Stomach (tissue), 9 donors: Measurements from ENCODE around the gene KCNK15. TPM values are rescaled to one million over a fixed set of nuclear protein-coding genes. Genes with fewer than 3 reads are reported as not detected.

ENCODE experiments used
- DNase-seq, 2 donors: peaks; one replicate each; pipeline versions ENCODE4 v3.0.0 to v3.0.0-alpha.2; 2013 to 2019
- H3K27ac ChIP-seq, 5 donors: fragments of 200-600 bp in 4 of 5; sonication (generic) in 4 of 5; one replicate each; pipeline ENCODE4 v1.5.1; 2013 to 2019; ENCODE audit warnings: mild to moderate bottlenecking in 1 of 5, moderate library complexity in 1 of 5
- H3K27me3 ChIP-seq, 3 donors: fragments of 200-600 bp; sonication (generic); one replicate each; pipeline ENCODE4 v1.5.1; 2017 to 2019; ENCODE audit warnings: mixed run types in 1 of 3
- H3K36me3 ChIP-seq, 4 donors: fragments of 200-600 bp; sonication (generic); 1 replicate in 3 of 4; 2 replicates in 1 of 4; pipeline ENCODE4 v1.5.1; 2016 to 2019
- H3K4me1 ChIP-seq, 4 donors: fragments of 200-600 bp; sonication (generic); one replicate each; pipeline ENCODE4 v1.5.1; 2016 to 2019
- H3K4me3 ChIP-seq, 4 donors: fragments of 200-600 bp; sonication (generic) in 3 of 4; one replicate each; pipeline ENCODE4 v1.5.1; 2016 to 2019; ENCODE audit warnings: mild to moderate bottlenecking in 1 of 4
- H3K9me3 ChIP-seq, 4 donors: fragments of 200-600 bp; sonication (generic); one replicate each; pipeline ENCODE4 v1.5.1; 2016 to 2019
- EP300 ChIP-seq: sonication (generic); formaldehyde crosslinking; IDR thresholded peaks from one replicate; pipeline ENCODE4 v1.6.1; 2017; ENCODE audit warnings: antibody characterized with exemption
- POLR2A ChIP-seq, 4 donors: fragments of 450-650 bp; IDR thresholded peaks; one replicate each; pipeline ENCODE4 v1.6.1; 2016; ENCODE audit warnings: antibody characterized with exemption in 4 of 4, control low read depth in 2 of 4, mild to moderate bottlenecking in 1 of 4, moderate library complexity in 1 of 4
- POLR2AphosphoS5 ChIP-seq, 3 donors: sonication (generic); formaldehyde crosslinking; IDR thresholded peaks; one replicate each; pipeline ENCODE4 v1.6.1; 2016; ENCODE audit warnings: antibody characterized with exemption in 3 of 3
- WGBS, 5 donors: extraction: QIAGEN DNeasy Blood & Tissue Kit in 3 of 5; methylation state at CpG; one replicate each; pipeline versions ENCODE4 v1.1.5 to v1.1.7; 2013 to 2018; 5-methylcytosine and 5-hydroxymethylcytosine counted together
- intact Hi-C: fragments of 100-400 bp; cut with DNase I; formaldehyde crosslinking; loops from one replicate; pipeline ENCODE4 v1.15.1; 2023; ENCODE audit warnings: low total_unique reads
- polyA plus RNA-seq, 3 donors: library from polyadenylated mRNA; stranded (reverse); fragments of 200-250 nt; gene quantifications; one replicate each; pipeline ENCODE4 v1.2.3, GENCODE V29; 2013
- total RNA-seq, 5 donors: library from RNA; depleted of rRNA; stranded (reverse); fragments of >200 nt; gene quantifications; one replicate each; pipeline versions ENCODE4 v1.1.0 to v1.2.3, GENCODE V29; 2014 to 2016
- TF ChIP-seq, protein P1 (sequence below), 7 experiments: fragments of 450-650 bp in 4 of 7; fragments of 200-600 bp in 3 of 7; sonication (generic) in 3 of 7; IDR thresholded peaks; one replicate each; pipeline ENCODE4 v1.5.1; 2016 to 2019; ENCODE audit warnings: antibody characterized with exemption in 7 of 7, control low read depth in 2 of 7, mild to moderate bottlenecking in 1 of 7
- donor health status: healthy with polysubstance abuse.
- donor health status: Bipolar disorder and iron deficiency.
- donor health status: healthy.

Gene KCNK15
- total and polyA plus RNA-seq, 8 donors: 0.46 to 7.7 (median 2.0) TPM; not detected in 2

DNA sequence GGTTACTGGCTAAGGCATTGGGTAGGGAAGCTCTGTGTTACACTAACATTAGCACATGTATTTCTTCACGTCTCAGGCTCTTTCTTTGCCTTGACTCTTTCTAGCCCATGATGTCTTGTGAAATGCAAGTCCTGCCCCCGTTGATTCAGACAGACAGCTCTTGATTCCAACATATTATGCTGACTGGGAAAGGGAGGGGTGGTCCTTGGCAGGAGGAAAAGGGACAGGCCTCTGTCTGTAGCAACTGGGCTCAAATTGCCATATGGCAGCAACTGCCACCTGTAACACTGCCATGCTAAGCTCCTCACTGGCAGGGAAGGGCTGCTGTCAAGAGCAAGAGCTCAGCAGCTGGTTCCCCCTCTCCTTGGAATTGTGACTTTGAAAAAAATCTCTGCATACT is 5.7 kb upstream of the KCNK15 start:
- Histone ChIP-seq H3K27me3 (no peaks in the 10 kb centered on the region), H3K36me3 (no peaks in the 10 kb centered on the region), H3K9me3 (no peaks in the 10 kb centered on the region), H3K4me1 (peaks cover 0 to 22% (median 8%) of the 10 kb centered on the region in 4 donors), H3K4me3 (no peak overlapping the region), H3K27ac (no peak overlapping the region)
- WGBS, 5 donors: 69 to 86% (median 80%) methylated on average over 2 of the region's 2 CpGs
- intact Hi-C loops: no loop called here
- DNase-seq: no peak
- TF ChIP-seq POLR2A (IDR thresholded peaks at IDR 0.05): no peak
- TF ChIP-seq POLR2AphosphoS5 (IDR thresholded peaks at IDR 0.05): no peak
- no peak for TF ChIP-seq EP300
- TF ChIP-seq, protein P1, sequence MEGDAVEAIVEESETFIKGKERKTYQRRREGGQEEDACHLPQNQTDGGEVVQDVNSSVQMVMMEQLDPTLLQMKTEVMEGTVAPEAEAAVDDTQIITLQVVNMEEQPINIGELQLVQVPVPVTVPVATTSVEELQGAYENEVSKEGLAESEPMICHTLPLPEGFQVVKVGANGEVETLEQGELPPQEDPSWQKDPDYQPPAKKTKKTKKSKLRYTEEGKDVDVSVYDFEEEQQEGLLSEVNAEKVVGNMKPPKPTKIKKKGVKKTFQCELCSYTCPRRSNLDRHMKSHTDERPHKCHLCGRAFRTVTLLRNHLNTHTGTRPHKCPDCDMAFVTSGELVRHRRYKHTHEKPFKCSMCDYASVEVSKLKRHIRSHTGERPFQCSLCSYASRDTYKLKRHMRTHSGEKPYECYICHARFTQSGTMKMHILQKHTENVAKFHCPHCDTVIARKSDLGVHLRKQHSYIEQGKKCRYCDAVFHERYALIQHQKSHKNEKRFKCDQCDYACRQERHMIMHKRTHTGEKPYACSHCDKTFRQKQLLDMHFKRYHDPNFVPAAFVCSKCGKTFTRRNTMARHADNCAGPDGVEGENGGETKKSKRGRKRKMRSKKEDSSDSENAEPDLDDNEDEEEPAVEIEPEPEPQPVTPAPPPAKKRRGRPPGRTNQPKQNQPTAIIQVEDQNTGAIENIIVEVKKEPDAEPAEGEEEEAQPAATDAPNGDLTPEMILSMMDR (IDR thresholded peaks at IDR 0.05): no peak

DNA sequence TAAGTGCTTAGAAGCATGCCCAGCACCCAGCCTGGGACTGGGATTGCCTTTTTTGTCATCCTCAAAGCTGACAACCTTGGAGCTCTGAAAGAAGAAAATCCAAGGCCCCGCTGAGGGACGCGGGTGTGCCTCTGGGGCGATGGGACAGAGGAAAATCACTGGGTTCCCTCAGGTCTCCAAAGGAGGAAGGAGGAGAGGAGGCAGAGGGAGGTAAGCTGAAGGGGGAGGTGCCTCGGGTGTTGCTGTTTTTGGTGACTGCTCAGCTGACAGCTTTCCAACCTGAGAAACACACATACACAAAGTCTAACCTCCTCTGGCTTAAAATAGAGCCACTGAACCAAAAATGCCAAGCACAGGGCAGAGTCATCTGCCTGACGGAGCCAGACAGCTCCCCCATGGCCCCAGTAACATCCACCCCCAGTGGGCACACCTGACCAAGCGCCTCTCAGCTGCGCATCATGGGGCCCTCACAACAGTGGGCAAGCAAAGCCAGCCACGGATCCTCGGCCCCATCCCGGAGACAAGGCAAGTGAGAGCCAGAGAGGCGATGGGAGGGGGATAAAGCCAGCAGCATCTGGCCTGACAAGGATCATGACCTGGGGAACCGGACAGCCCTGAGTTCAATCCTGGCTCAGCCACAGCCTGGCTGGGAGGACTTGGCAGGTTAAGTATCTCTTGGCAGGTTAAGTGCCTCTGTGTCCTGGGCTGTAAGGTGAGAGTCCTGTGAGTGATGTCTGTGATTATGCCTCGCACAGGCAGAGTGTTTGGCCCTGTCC is 3.2 kb upstream of the KCNK15 start:
- DNase-seq: no peak
- Histone ChIP-seq H3K36me3 (no peaks in the 10 kb centered on the region), H3K27me3 (peaks cover 0 to 23% (median 9%) of the 10 kb centered on the region in 3 donors), H3K27ac (no peak overlapping the region), H3K4me3 (no peak overlapping the region), H3K9me3 (no peaks in the 10 kb centered on the region), H3K4me1 (peaks cover 21 to 36% (median 33%) of the 10 kb centered on the region in 4 donors)
- TF ChIP-seq, protein P1 (IDR thresholded peaks at IDR 0.05): no peak
- TF ChIP-seq POLR2AphosphoS5 (IDR thresholded peaks at IDR 0.05) (no peak), POLR2A (IDR thresholded peaks at IDR 0.05) (no peak), EP300 (no peak)
- 77 to 84% (median 82%) methylated on average over 14 of the region's 14 CpGs for WGBS, 5 donors
- intact Hi-C loops: no loop called here

DNA sequence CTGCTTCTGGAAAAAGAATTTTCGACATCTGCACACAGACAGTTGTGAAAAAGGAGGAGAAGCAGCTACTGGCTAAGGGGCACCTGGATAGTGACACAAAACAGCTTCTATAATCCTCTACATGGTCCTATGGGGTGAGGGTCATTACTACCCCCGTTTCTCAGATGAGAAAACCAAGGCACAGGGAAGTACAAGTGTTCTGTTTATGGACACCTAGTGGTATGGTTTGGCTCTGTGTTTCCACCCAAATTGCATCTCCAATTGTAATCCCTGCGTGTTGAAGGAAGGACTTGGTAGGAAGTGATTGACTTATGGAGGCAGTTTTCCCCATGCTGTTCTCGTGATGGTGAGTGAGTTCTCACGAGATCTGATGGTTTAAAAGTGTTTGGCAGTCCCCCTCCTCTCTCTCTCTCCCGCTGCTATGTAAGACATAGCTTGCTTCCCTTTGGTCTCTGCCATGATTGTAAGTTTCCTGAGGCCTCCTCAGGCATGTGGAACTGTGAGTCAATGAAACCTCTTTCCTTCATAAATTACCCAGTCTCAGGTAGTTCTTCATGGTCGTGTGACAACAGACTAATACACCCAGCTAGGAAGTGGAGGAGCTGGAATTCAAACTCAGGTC is 2.5 kb upstream of the KCNK15 start:
- peaks cover 21 to 42% (median 39%) of the 10 kb centered on the region in 4 donors for H3K4me1 ChIP-seq
- no peak for TF ChIP-seq POLR2AphosphoS5 (IDR thresholded peaks at IDR 0.05)
- no peak for TF ChIP-seq EP300
- TF ChIP-seq, protein P1 (IDR thresholded peaks at IDR 0.05): no peak
- no peak for TF ChIP-seq POLR2A (IDR thresholded peaks at IDR 0.05)
- 72 to 76% (median 73%) methylated on average over 7 of the region's 7 CpGs for WGBS, 5 donors

DNA sequence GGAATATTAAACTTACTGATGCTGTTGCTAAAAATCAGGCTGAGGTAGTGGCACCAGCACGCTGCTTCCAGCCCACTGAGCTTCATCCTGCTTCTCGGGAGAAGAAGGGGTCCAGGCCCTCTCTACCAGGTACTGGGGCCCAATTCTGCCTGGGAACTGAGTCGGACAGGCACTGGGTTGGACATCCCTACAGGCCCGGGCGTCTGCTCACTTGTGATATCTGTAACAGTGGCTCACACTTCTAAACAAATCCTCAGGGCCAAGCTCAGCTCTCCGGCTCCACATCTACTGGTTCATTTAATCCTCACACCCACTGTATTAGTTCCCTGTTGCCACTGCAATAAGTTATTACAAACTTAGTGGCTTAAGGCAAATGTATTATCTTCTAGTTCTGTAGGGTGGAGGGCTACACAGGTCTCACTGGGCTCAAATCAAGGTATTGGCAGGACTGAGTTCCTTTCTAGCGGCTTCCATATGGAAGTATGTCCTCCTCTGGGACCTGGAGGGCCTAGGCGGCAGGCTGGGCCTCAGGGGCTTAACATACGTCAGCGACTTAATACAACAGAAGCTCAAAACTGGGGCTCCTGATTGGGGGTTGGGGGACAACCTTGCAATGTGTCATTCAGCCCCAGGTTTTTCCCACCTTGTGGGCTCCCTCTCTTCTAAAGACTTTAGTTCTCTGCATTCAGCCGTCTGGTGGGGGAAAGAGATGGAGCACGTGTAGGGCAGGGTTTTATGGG is 1.6 kb upstream of the KCNK15 start:
- WGBS, 5 donors: 92 to 95% (median 94%) methylated on average over 11 to 12 of the region's 12 CpGs
- Histone ChIP-seq H3K36me3 (no peaks in the 10 kb centered on the region), H3K27ac (peak overlapping the region in 1 of 5 donors; percentile 71), H3K9me3 (no peaks in the 10 kb centered on the region), H3K27me3 (peaks cover 0 to 30% (median 9%) of the 10 kb centered on the region in 3 donors), H3K4me3 (no peak overlapping the region), H3K4me1 (peaks cover 21 to 38% (median 35%) of the 10 kb centered on the region in 4 donors)
- intact Hi-C loops: no loop called here
- no peak for TF ChIP-seq POLR2A (IDR thresholded peaks at IDR 0.05)
- TF ChIP-seq, protein P1 (IDR thresholded peaks at IDR 0.05): no peak
- no peak for TF ChIP-seq POLR2AphosphoS5 (IDR thresholded peaks at IDR 0.05)
- TF ChIP-seq EP300: no peak
- DNase-seq: no peak

More for the DNA sequence above, 2.5 kb upstream of the KCNK15 start:
- no peak for DNase-seq
- H3K36me3 ChIP-seq: no peaks in the 10 kb centered on the region
- H3K4me3 ChIP-seq: no peak overlapping the region
- no peak overlapping the region for H3K27ac ChIP-seq
- peaks cover 0 to 25% (median 9%) of the 10 kb centered on the region in 3 donors for H3K27me3 ChIP-seq
- intact Hi-C loops: no loop called here
- no peaks in the 10 kb centered on the region for H3K9me3 ChIP-seq
